Bronchial epithelial cell (primary cell): ENCODE data around the gene IRF3. TPM values are rescaled to one million over a fixed set of nuclear protein-coding genes. Genes with fewer than 3 reads are reported as not detected.

Source experiments
- DNase-seq: peaks from one replicate; pipeline ENCODE4 v3.0.0-alpha.2; 2010; ENCODE audit warnings: low read depth
- FAIRE-seq: peaks from 2 replicates; lab custom pipeline; 2011; peaks lifted over from hg19 to GRCh38; lab: Jason Lieb, UNC
- H3K27me3 ChIP-seq: 2 replicates; pipeline ENCODE4 v1.5.1; 2011; ENCODE audit warnings: low read length; ENCODE audit not compliant: control insufficient read depth, insufficient read depth
- H3K36me3 ChIP-seq: 2 replicates; pipeline ENCODE4 v1.5.1; 2011; ENCODE audit warnings: low read length; ENCODE audit not compliant: control insufficient read depth, insufficient read depth
- H3K4me3 ChIP-seq: 2 replicates; pipeline ENCODE4 v1.5.1; 2011; ENCODE audit warnings: mild to moderate bottlenecking, low read depth, low read length, control low read depth
- CTCF ChIP-seq: IDR thresholded peaks from 2 replicates; pipeline ENCODE4 v1.5.1; 2011; ENCODE audit warnings: mild to moderate bottlenecking, moderate library complexity, low read length, control low read depth, inconsistent platforms; ENCODE audit not compliant: insufficient read depth, severe bottlenecking
- total RNA-seq: library from RNA; depleted of rRNA; stranded (reverse); fragments of >200 nt; gene quantifications from 2 replicates; pipeline ENCODE4 v1.2.1, GENCODE V29; 2014

The IRF3 gene
- total RNA-seq, 1 donor from 2014 or later = 128 TPM

- DNase-seq (no peak), FAIRE-seq (no peak)
- Histone ChIP-seq H3K27me3 (no peaks in the 10 kb centered on the region), H3K4me3 (peak overlapping the region; percentile 68), H3K36me3 (peaks cover 15% of the 10 kb centered on the region)
- no peak for TF ChIP-seq CTCF
Measured at GRCh38 chr19:49665036-49665350, 664 bp downstream of the IRF3 start.

- no peaks in the 10 kb centered on the region for H3K27me3 ChIP-seq
- peaks cover 19% of the 10 kb centered on the region for H3K36me3 ChIP-seq
- H3K4me3 ChIP-seq = peak overlapping the region; percentile 68
- DNase-seq (peak; percentile 90), FAIRE-seq (no peak)
- peak; percentile 11 for TF ChIP-seq CTCF
Measured at GRCh38 chr19:49664171-49665035, 1.3 kb downstream of the IRF3 start.

- FAIRE-seq = no peak
- no peak overlapping the region for H3K4me3 ChIP-seq
Measured at GRCh38 chr19:49663224-49663623, 2.4 kb downstream of the IRF3 start.

GRCh38 chr19:49662011-49662410, 3.6 kb downstream of the IRF3 start:
- TF ChIP-seq CTCF = no peak
- DNase-seq (no peak), FAIRE-seq (no peak)
- H3K4me3 ChIP-seq = no peak overlapping the region
- peaks cover 34% of the 10 kb centered on the region for H3K36me3 ChIP-seq
- H3K27me3 ChIP-seq = no peaks in the 10 kb centered on the region

More at GRCh38 chr19:49663224-49663623, 2.4 kb downstream of the IRF3 start:
- no peaks in the 10 kb centered on the region for H3K27me3 ChIP-seq
- TF ChIP-seq CTCF = no peak
- DNase-seq = no peak
- peaks cover 28% of the 10 kb centered on the region for H3K36me3 ChIP-seq

GRCh38 chr19:49660338-49660961, 5.2 kb downstream of the IRF3 start:
- Histone ChIP-seq H3K27me3 (no peaks in the 10 kb centered on the region), H3K36me3 (peaks cover 44% of the 10 kb centered on the region), H3K4me3 (no peak overlapping the region)
- FAIRE-seq (no peak), DNase-seq (no peak)
- no peak for TF ChIP-seq CTCF
